AG04450 (cell line): ENCODE measurements around the gene FUOM. TPM values are rescaled to one million over a fixed set of nuclear protein-coding genes. Genes with fewer than 3 reads are reported as not detected.
"Not testable (repeated sequence)": the region's sequence is repeated elsewhere in the genome, so short reads cannot be mapped to it uniquely, and the experiment has no call there.

Experiments
- CTCF ChIA-PET: fragments of 300-600, 350-600 bp; formaldehyde crosslinking; extraction: SDS; loops from one replicate; lab custom pipeline; 2022; ENCODE audit warnings: antibody characterized with exemption, inconsistent platforms; lab: Charles Lee
- POLR2A ChIA-PET: fragments of 350-600 bp; formaldehyde crosslinking; extraction: SDS; loops from one replicate; lab custom pipeline; 2021; ENCODE audit warnings: antibody characterized with exemption, inconsistent platforms; lab: Yijun Ruan, JAX
- DNase-seq: peaks from one replicate; pipeline ENCODE4 v3.0.0-alpha.2; 2011; ENCODE audit warnings: low read depth, low spot score
- H3K27ac ChIP-seq: one replicate; pipeline ENCODE4 v1.5.1; 2012; ENCODE audit warnings: low read depth, low read length, control low read depth
- H3K27me3 ChIP-seq: one replicate; pipeline ENCODE4 v1.6.0; 2012; ENCODE audit warnings: low read length; ENCODE audit not compliant: control insufficient read depth, insufficient read depth
- H3K4me3 ChIP-seq: 2 replicates; pipeline ENCODE4 v1.5.1; 2011; ENCODE audit warnings: mild to moderate bottlenecking, low read depth, low read length, control low read depth
- H3K9me3 ChIP-seq: 2 replicates; pipeline ENCODE4 v1.5.1; 2012; ENCODE audit warnings: low read length; ENCODE audit not compliant: control insufficient read depth, insufficient read depth
- CTCF ChIP-seq: IDR thresholded peaks from 2 replicates; pipeline ENCODE4 v1.5.1; 2011; ENCODE audit warnings: low read depth, low read length, control low read depth, inconsistent platforms
- polyA plus RNA-seq: library from polyadenylated mRNA; depleted of rRNA; stranded (reverse); fragments of >200 nt; gene quantifications from 2 replicates; pipeline ENCODE4 v1.2.3, GENCODE V29; 2011

FUOM gene
- polyA plus RNA-seq, 1 experiment: 17.8 TPM

- Histone ChIP-seq H3K27me3 (no peaks in the 10 kb centered on the region), H3K27ac (no peak overlapping the region), H3K9me3 (no peaks in the 10 kb centered on the region), H3K4me3 (no peak overlapping the region)
- no peak for DNase-seq
- ChIA-PET CTCF (interaction anchor here (1.4 to 2.4 kb wide), 2 partner anchors 59 to 60 kb away, joined by 5 to 10 read pairs; no protein-coding TSS in a partner anchor), POLR2A (no interaction called here)
- TF ChIP-seq CTCF: no peak
Measured at GRCh38 chr10:133388973-133389818, 31.4 kb upstream of the FUOM start.

GRCh38 chr10:133388236-133388972 lies 30.6 kb upstream of the FUOM start:
- Histone ChIP-seq H3K27me3 (no peaks in the 10 kb centered on the region), H3K4me3 (no peak overlapping the region), H3K27ac (no peak overlapping the region), H3K9me3 (no peaks in the 10 kb centered on the region)
- no peak for DNase-seq
- TF ChIP-seq CTCF: no peak
- CTCF ChIA-PET: interaction anchor here (1.4 kb wide), 1 partner anchor 59 kb away, joined by 5 read pairs; no protein-coding TSS in a partner anchor
- POLR2A ChIA-PET: no interaction called here

- H3K9me3 ChIP-seq, POLR2A ChIA-PET, DNase-seq, H3K27ac ChIP-seq, H3K4me3 ChIP-seq, H3K27me3 ChIP-seq: not testable (repeated sequence)
- CTCF ChIA-PET: interaction anchor here (1.6 kb wide), 1 partner anchor 58 kb away, joined by 5 read pairs; no protein-coding TSS in a partner anchor
Measured at GRCh38 chr10:133386951-133387350, 29.1 kb upstream of the FUOM start.

- no peak for DNase-seq
- H3K4me3 ChIP-seq: no peak overlapping the region
- no peak for TF ChIP-seq CTCF
- CTCF ChIA-PET: no interaction called here
- no peaks in the 10 kb centered on the region for H3K27me3 ChIP-seq
- H3K27ac ChIP-seq: no peak overlapping the region
- POLR2A ChIA-PET: no interaction called here
- H3K9me3 ChIP-seq: no peaks in the 10 kb centered on the region; the same call in 1 of the 2 replicates
Measured at GRCh38 chr10:133385214-133385613, 27.4 kb upstream of the FUOM start.

GRCh38 chr10:133384071-133384470 lies 26.3 kb upstream of the FUOM start:
- no peaks in the 10 kb centered on the region; the same call in 1 of the 2 replicates for H3K9me3 ChIP-seq
- H3K27me3 ChIP-seq: no peaks in the 10 kb centered on the region
- ChIA-PET CTCF (no interaction called here), POLR2A (no interaction called here)
- no peak overlapping the region for H3K27ac ChIP-seq
- TF ChIP-seq CTCF: no peak
- no peak overlapping the region for H3K4me3 ChIP-seq
- no peak for DNase-seq
